T-helper 1 cell treated with Interleukin-12 subunit alpha and Interleukin-12 subunit beta and Interleukin-4 antibody, amounts not matched to agents 30 μg/mL and 1 μg/mL, for 36 hours (primary cell): Measurements from ENCODE around the gene HSFY2.
"Not testable (repeated sequence)": the region's sequence is repeated elsewhere in the genome, so short reads cannot be mapped to it uniquely, and the experiment has no call there.

ENCODE experiments used
- H3K27ac Mint-ChIP-seq: one replicate; pipeline ENCODE4 v1.8.0; 2021; ENCODE audit warnings: mild to moderate bottlenecking, mixed read lengths
- H3K27me3 Mint-ChIP-seq: one replicate; pipeline ENCODE4 v1.8.0; 2021; ENCODE audit warnings: low read depth, mixed read lengths
- H3K36me3 Mint-ChIP-seq: one replicate; pipeline ENCODE4 v1.8.0; 2021; ENCODE audit warnings: low read depth, mixed read lengths
- H3K4me1 Mint-ChIP-seq: one replicate; pipeline ENCODE4 v1.8.0; 2021; ENCODE audit warnings: low read depth, mixed read lengths
- H3K4me3 Mint-ChIP-seq: one replicate; pipeline ENCODE4 v1.8.0; 2021; ENCODE audit warnings: mild to moderate bottlenecking, moderate library complexity, mixed read lengths
- H3K9me3 Mint-ChIP-seq: one replicate; pipeline ENCODE4 v1.8.0; 2021; ENCODE audit warnings: mixed read lengths

The HSFY2 gene, protein sequence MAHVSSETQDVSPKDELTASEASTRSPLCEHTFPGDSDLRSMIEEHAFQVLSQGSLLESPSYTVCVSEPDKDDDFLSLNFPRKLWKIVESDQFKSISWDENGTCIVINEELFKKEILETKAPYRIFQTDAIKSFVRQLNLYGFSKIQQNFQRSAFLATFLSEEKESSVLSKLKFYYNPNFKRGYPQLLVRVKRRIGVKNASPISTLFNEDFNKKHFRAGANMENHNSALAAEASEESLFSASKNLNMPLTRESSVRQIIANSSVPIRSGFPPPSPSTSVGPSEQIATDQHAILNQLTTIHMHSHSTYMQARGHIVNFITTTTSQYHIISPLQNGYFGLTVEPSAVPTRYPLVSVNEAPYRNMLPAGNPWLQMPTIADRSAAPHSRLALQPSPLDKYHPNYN

GRCh38 chrY:18773635-18774034 is at the start of gene HSFY2:
HSFY2 (minus strand) TSS chrY:18773735; CDS start chrY:18773618, 117 bp downstream.
- H3K4me3 Mint-ChIP-seq, H3K9me3 Mint-ChIP-seq, H3K4me1 Mint-ChIP-seq, H3K36me3 Mint-ChIP-seq, H3K27ac Mint-ChIP-seq, H3K27me3 Mint-ChIP-seq: not testable (repeated sequence)

- H3K27me3 Mint-ChIP-seq, H3K9me3 Mint-ChIP-seq, H3K4me1 Mint-ChIP-seq, H3K36me3 Mint-ChIP-seq, H3K27ac Mint-ChIP-seq, H3K4me3 Mint-ChIP-seq: not testable (repeated sequence)
Observed at GRCh38 chrY:18815751-18816150, 42.2 kb upstream of the HSFY2 start.

GRCh38 chrY:18788757-18789406 is 15.3 kb upstream of the HSFY2 start:
- H3K27me3 Mint-ChIP-seq, H3K4me3 Mint-ChIP-seq, H3K27ac Mint-ChIP-seq, H3K4me1 Mint-ChIP-seq, H3K9me3 Mint-ChIP-seq, H3K36me3 Mint-ChIP-seq: not testable (repeated sequence)

GRCh38 chrY:18754077-18754476 is 19.5 kb downstream of the HSFY2 start:
- not testable (repeated sequence) for H3K4me1 Mint-ChIP-seq, H3K4me3 Mint-ChIP-seq, H3K27ac Mint-ChIP-seq, H3K36me3 Mint-ChIP-seq, H3K9me3 Mint-ChIP-seq, H3K27me3 Mint-ChIP-seq

- not testable (repeated sequence) for H3K36me3 Mint-ChIP-seq, H3K4me3 Mint-ChIP-seq, H3K9me3 Mint-ChIP-seq, H3K27me3 Mint-ChIP-seq, H3K27ac Mint-ChIP-seq, H3K4me1 Mint-ChIP-seq
Observed at GRCh38 chrY:18753133-18753815, 20.3 kb downstream of the HSFY2 start.

- not testable (repeated sequence) for H3K27ac Mint-ChIP-seq, H3K4me1 Mint-ChIP-seq, H3K27me3 Mint-ChIP-seq, H3K4me3 Mint-ChIP-seq, H3K36me3 Mint-ChIP-seq, H3K9me3 Mint-ChIP-seq
Observed at GRCh38 chrY:18723714-18724113, 49.8 kb downstream of the HSFY2 start.
